HEK293T (cell line): Measurements from ENCODE around the gene MED16.

ENCODE experiments used
- CTBP1 ChIP-seq: fragments of 450-650 bp; IDR thresholded peaks from 2 replicates; pipeline ENCODE4 v1.6.1; 2016; ENCODE audit warnings: borderline replicate concordance
- FOXK2 ChIP-seq: fragments of 450-650 bp; IDR thresholded peaks from 2 replicates; pipeline ENCODE4 v1.6.1; 2016; ENCODE audit warnings: mild to moderate bottlenecking
- SP1 ChIP-seq: fragments of 450-650 bp; IDR thresholded peaks from 2 replicates; pipeline ENCODE4 v1.6.1; 2017
- SUZ12 ChIP-seq: fragments of 450-650 bp; IDR thresholded peaks from 2 replicates; pipeline ENCODE4 v1.6.1; 2016; ENCODE audit warnings: mild to moderate bottlenecking
- ZNF384 ChIP-seq: fragments of 450-650 bp; IDR thresholded peaks from 2 replicates; pipeline ENCODE4 v1.6.1; 2016

- TF ChIP-seq CTBP1 (no peak), ZNF384 (no peak), FOXK2 (no peak), SP1 (no peak), SUZ12 (no peak)
These were observed 40.5 kb upstream of the MED16 start for GRCh38 chr19:933553-933882.
